Medulla oblongata (tissue), 1 donor: Measurements from ENCODE around the gene NWD2.

ENCODE experiments used
- DNase-seq: peaks from one replicate; pipeline ENCODE4 v3.0.0-alpha.2; 2015; ENCODE audit errors: extremely low spot score

The NWD2 gene

GRCh38 chr4:37438564-37439279 is 194.2 kb downstream of the NWD2 start:
- DNase-seq, result no peak

GRCh38 chr4:37439809-37440474 is 195.4 kb downstream of the NWD2 start:
- no peak for DNase-seq

- no peak for DNase-seq
These were observed 196.0 kb downstream of the NWD2 start for GRCh38 chr4:37440501-37440900.

- no peak for DNase-seq
These were observed 196.9 kb downstream of the NWD2 start for GRCh38 chr4:37441231-37442061.

- no peak for DNase-seq
These were observed 197.4 kb downstream of the NWD2 start for GRCh38 chr4:37442062-37442323.

GRCh38 chr4:37443137-37443536 is 198.6 kb downstream of the NWD2 start:
- no peak for DNase-seq

DNA sequence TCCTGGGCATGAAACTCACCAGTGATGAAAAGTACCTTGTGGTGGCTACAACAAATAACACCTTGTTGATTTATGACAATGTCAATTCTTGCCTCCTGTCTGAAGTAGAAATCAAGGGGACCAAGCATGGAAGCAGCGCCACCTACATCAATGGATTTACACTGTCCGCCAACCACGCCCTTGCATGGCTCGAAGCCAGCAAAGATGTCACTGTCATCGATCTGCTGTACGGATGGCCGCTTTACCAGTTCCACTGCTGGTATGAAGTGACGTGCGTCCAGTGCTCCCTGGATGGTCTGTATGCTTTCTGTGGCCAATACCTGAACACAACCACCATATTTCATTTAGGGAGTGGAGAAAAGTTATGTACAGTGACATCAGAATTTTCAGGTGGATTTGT is 200.5 kb downstream of the NWD2 start:
- DNase-seq, result no peak

GRCh38 chr4:37446016-37446415 is 201.5 kb downstream of the NWD2 start:
- no peak for DNase-seq

- DNase-seq, result no peak
These were observed 203.3 kb downstream of the NWD2 start for GRCh38 chr4:37447886-37448285.

DNA sequence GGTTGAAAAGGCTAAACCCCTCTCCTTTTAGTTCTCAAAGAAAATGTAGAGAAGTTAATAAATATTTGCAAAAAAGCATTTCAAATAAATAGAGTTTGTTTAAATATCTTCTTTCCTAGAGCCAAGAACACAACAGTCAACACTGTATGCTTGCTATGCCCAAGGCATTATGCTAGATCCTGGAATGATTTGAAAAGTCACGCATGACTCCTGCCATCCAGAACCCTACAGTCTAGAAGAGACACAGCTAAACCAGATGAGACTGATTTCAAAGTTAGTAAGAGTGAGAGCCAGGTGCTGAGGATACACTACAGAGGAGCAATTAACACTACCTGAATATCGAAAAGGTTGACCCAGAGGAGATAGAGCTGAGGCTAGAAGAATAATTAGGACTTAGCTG is 205.8 kb downstream of the NWD2 start:
- DNase-seq, result no peak

- DNase-seq, result no peak
These were observed 206.4 kb downstream of the NWD2 start for GRCh38 chr4:37450911-37451310.

DNA sequence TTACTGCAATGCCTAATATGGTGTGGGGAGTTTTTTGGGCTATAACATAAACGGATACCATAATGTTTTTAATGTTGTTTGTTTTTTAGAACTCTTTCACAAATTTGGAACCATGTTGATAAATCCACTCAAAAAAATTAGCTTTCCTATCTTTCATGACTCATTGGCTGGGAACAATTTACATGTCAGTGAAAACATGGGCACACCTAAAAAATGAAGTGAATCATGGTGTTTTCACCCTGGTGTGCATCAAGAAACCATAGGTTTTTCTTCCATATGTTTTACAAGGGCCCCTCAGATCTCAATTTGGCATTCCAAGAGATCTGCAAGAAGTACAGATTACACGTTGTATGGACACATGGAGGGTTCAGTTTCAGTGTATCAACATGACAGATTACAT is 207.1 kb downstream of the NWD2 start:
- no peak for DNase-seq

DNA sequence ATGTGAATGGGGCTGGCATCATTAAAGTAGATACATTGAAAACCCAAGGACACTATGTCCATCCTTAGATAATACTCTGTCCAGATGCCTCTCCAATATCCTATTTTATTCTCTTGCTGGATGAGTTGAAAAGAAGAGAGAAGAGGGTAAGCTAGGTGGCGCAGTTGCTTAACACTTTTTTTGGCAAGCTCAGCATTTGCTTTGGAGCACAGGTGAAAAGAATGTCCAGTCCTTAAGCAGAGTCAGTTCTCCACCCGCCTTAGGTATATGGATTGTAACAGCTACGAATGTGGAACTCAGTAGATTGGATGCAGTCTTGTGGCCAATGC is 208.4 kb downstream of the NWD2 start:
- peak; percentile 91 for DNase-seq

- peak; percentile 74 for DNase-seq
These were observed 208.9 kb downstream of the NWD2 start for GRCh38 chr4:37453281-37453998.

GRCh38 chr4:37453999-37454800 is 209.7 kb downstream of the NWD2 start:
- no peak for DNase-seq

- DNase-seq, result no peak
These were observed 211.0 kb downstream of the NWD2 start for GRCh38 chr4:37455301-37456131.

- no peak for DNase-seq
These were observed 217.3 kb downstream of the NWD2 start for GRCh38 chr4:37461801-37462200.

DNA sequence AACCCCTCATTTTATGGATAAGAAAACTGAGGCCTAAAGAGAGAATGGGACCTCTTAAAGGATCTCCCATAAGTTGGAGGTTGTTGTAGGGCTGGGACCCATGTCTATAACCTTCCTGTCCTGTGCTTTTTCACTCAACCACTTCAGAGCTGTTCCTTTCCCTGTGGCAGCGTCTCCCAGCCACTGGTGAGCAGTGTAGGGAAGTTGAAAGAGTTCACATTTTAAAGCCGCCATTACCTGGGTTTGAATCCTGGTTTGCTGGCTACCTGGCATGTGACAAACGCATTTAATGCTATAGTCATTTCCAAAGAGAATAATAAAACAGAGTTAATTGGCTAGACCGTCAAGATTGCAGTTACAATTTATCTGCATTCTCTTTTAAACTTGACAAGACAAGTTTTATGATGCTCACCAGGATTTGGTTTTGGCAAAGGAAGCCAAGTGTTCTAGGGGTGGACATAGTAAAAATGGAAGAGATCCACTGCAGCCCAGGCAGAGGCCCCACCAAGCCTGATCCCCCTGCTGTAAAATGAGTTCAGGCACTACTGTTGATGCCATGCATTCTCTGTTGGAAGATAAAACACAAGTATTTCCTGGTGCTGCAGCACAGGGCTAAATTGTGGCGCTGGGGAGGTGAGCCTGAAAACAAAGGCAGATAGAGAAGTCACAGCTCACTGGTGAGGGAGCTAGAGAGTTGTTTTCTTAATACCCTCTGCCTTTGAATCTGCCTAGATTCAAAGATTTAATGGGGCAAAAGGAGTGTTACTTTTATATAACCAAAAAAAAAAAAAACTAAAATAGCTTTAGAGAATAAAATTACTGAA is 218.7 kb downstream of the NWD2 start:
- DNase-seq, result no peak

DNA sequence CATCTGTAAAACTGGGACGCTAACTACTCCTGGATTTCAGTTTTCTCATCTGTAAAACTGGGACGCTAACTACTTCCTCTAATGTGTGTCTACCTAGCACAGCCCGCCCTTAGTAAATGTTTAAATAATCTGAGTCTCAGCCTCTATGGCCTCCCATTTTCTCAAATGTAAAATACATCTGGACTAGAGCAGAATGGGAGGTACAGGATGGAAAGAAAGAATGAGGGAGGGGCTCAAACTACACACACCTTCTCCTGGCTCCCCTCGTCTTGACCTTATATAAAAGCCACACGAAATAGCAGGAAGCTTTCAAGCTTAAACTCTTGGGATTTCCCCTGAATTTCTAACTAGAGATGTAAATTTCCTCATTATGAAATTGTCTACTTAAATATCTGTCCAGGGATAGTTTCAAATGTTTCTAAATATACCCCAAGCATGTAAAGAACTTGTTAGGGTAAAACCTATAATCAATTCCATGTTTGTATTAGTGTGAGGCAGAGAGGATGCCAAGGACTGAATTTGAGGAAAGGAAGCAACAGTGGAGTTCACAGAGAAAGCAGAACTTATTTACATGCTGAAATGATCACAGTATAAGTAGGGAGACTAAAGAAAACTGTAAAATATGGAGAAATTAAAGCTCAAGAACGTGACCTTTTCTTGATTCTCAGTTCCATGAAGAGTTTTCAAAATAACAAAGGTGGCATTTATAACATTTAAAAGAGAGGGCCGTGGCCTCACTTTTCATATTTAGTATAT is 220.0 kb downstream of the NWD2 start:
- DNase-seq, result no peak
